Tibial nerve (tissue), 4 donors: ENCODE data around the gene CREBL2. TPM values are rescaled to one million over a fixed set of nuclear protein-coding genes. Genes with fewer than 3 reads are reported as not detected.

Experiments used
- DNase-seq, 2 donors: peaks; one replicate each; pipeline ENCODE4 v3.0.0-alpha.2; 2019; ENCODE audit warnings: low spot score in 2 of 2
- H3K27ac ChIP-seq, 4 donors: fragments of 200-600 bp; sonication (generic) in 3 of 4; one replicate each; pipeline ENCODE4 v1.5.1; 2017 to 2019; ENCODE audit warnings: mild to moderate bottlenecking in 1 of 4
- H3K27me3 ChIP-seq, 2 donors: fragments of 200-600 bp; sonication (generic) in 1 of 2; one replicate each; pipeline versions ENCODE4 v1.5.1 to v1.6.0; 2017 to 2019
- H3K36me3 ChIP-seq, 3 donors: fragments of 200-600 bp; sonication (generic); one replicate each; pipeline ENCODE4 v1.5.1; 2018 to 2019
- H3K4me1 ChIP-seq, 4 donors: fragments of 200-600 bp; sonication (generic) in 3 of 4; one replicate each; pipeline ENCODE4 v1.5.1; 2017 to 2019
- H3K4me3 ChIP-seq, 4 donors: fragments of 200-600 bp; sonication (generic) in 3 of 4; one replicate each; pipeline ENCODE4 v1.5.1; 2017 to 2019; ENCODE audit warnings: mild to moderate bottlenecking in 1 of 4, moderate library complexity in 1 of 4
- H3K9me3 ChIP-seq, 4 donors: fragments of 200-600 bp; sonication (generic) in 3 of 4; one replicate each; pipeline ENCODE4 v1.5.1; 2017 to 2019
- CTCF ChIP-seq, 5 experiments: fragments of 200-600 bp in 3 of 5; fragments of 450-650 bp in 2 of 5; sonication (generic) in 3 of 5; IDR thresholded peaks; one replicate each; pipeline ENCODE4 v1.5.1; 2016 to 2019; ENCODE audit warnings: antibody characterized with exemption in 5 of 5, mild to moderate bottlenecking in 3 of 5, moderate library complexity in 2 of 5
- EP300 ChIP-seq, 2 donors: sonication (generic); formaldehyde crosslinking; IDR thresholded peaks; one replicate each; pipeline ENCODE4 v1.6.1; 2017; ENCODE audit warnings: antibody characterized with exemption in 2 of 2, mild to moderate bottlenecking in 1 of 2
- POLR2A ChIP-seq, 2 donors: fragments of 450-650 bp; IDR thresholded peaks; one replicate each; pipeline ENCODE4 v1.6.1; 2017; ENCODE audit warnings: antibody characterized with exemption in 2 of 2, mild to moderate bottlenecking in 2 of 2, moderate library complexity in 2 of 2
- WGBS, 2 donors: methylation state at CpG; one replicate each; pipeline ENCODE4 v1.1.5; 2018; 5-methylcytosine and 5-hydroxymethylcytosine counted together
- total RNA-seq, 4 donors: library from RNA; depleted of rRNA; stranded (reverse); fragments of >200 nt; gene quantifications; one replicate each; pipeline ENCODE4 v1.1.0, GENCODE V29; 2016

Gene CREBL2
- total RNA-seq, 4 donors from 2014 or later = 39.9 to 74.7 (median 52.9) TPM

- Histone ChIP-seq H3K36me3 (no peaks in the 10 kb centered on the region), H3K27ac (peak overlapping the region in 1 of 4 donors; percentile 4), H3K9me3 (no peaks in the 10 kb centered on the region), H3K27me3 (no peaks in the 10 kb centered on the region), H3K4me1 (no peaks in the 10 kb centered on the region), H3K4me3 (no peak overlapping the region)
- peak in 1 of 2 donors; percentile 26 for DNase-seq
- WGBS, 2 donors = 67 to 71% methylated on average over 8 of the region's 8 CpGs
- TF ChIP-seq CTCF (IDR thresholded peaks at IDR 0.05) (no peak), EP300 (IDR thresholded peaks at IDR 0.05) (peak; percentile 83)
Measured at GRCh38 chr12:12600659-12601058, 11.0 kb upstream of the CREBL2 start.

- Histone ChIP-seq H3K4me1 (peaks cover 0 to 14% (median 1%) of the 10 kb centered on the region in 4 donors), H3K36me3 (no peaks in the 10 kb centered on the region), H3K27ac (peak overlapping the region in 2 of 4 donors; percentile 81 to 86), H3K9me3 (no peaks in the 10 kb centered on the region), H3K27me3 (no peaks in the 10 kb centered on the region), H3K4me3 (no peak overlapping the region)
- WGBS, 2 donors = 72 to 76% methylated on average over 5 of the region's 5 CpGs
- TF ChIP-seq POLR2A (IDR thresholded peaks at IDR 0.05) = no peak
- no peak for TF ChIP-seq EP300 (IDR thresholded peaks at IDR 0.05)
- TF ChIP-seq CTCF (IDR thresholded peaks at IDR 0.05) = no peak
- DNase-seq = no peak
Measured at GRCh38 chr12:12604740-12605139, 6.9 kb upstream of the CREBL2 start.

- H3K27ac ChIP-seq = peak overlapping the region; percentile 25 to 86 (median 68)
Measured at GRCh38 chr12:12606781-12607589, 4.7 kb upstream of the CREBL2 start.

GRCh38 chr12:12608557-12608957 lies 3.1 kb upstream of the CREBL2 start:
- DNase-seq = no peak
- Histone ChIP-seq H3K36me3 (no peaks in the 10 kb centered on the region), H3K4me3 (no peak overlapping the region), H3K27me3 (no peaks in the 10 kb centered on the region), H3K4me1 (peaks cover 0 to 35% (median 15%) of the 10 kb centered on the region in 4 donors), H3K27ac (peak overlapping the region in 2 of 4 donors; percentile 81 to 86), H3K9me3 (no peaks in the 10 kb centered on the region)
- TF ChIP-seq EP300 (IDR thresholded peaks at IDR 0.05) (no peak), CTCF (IDR thresholded peaks at IDR 0.05) (no peak), POLR2A (IDR thresholded peaks at IDR 0.05) (no peak)
- WGBS, 2 donors = 77 to 90% methylated on average over 1 of the region's 1 CpG

More at GRCh38 chr12:12606781-12607589, 4.7 kb upstream of the CREBL2 start:
- no peak for DNase-seq
- H3K36me3 ChIP-seq = no peaks in the 10 kb centered on the region
- H3K4me3 ChIP-seq = no peak overlapping the region
- 24 to 25% methylated on average over 7 of the region's 7 CpGs for WGBS, 2 donors
- no peaks in the 10 kb centered on the region for H3K9me3 ChIP-seq
- TF ChIP-seq CTCF (IDR thresholded peaks at IDR 0.05) (no peak), POLR2A (IDR thresholded peaks at IDR 0.05) (no peak), EP300 (IDR thresholded peaks at IDR 0.05) (no peak)
- H3K4me1 ChIP-seq = peaks cover 0 to 22% (median 1%) of the 10 kb centered on the region in 4 donors
- no peaks in the 10 kb centered on the region for H3K27me3 ChIP-seq

- Histone ChIP-seq H3K4me1 (peaks cover 0 to 47% (median 21%) of the 10 kb centered on the region in 4 donors), H3K27me3 (no peaks in the 10 kb centered on the region), H3K27ac (no peak overlapping the region), H3K36me3 (peaks cover 0 to 3% (median 0%) of the 10 kb centered on the region in 3 donors), H3K4me3 (no peak overlapping the region), H3K9me3 (no peaks in the 10 kb centered on the region)
- no peak for DNase-seq
- TF ChIP-seq CTCF (IDR thresholded peaks at IDR 0.05) (no peak), POLR2A (IDR thresholded peaks at IDR 0.05) (no peak), EP300 (IDR thresholded peaks at IDR 0.05) (no peak)
- WGBS, 2 donors = 87 to 95% methylated on average over 3 of the region's 3 CpGs
Measured at GRCh38 chr12:12609692-12610091, 2.0 kb upstream of the CREBL2 start.
